SK-N-SH treated with all-trans-retinoic acid at 6 μM for 48 hours (cell line): ENCODE data around the gene KRT6B.

Experiments used
- ATAC-seq: fragments of 200-7000 bp; cut with Tn5 transposase; 3 replicates; pipeline ENCODE4 v1.9.1; 2020; ENCODE audit warnings: mild to moderate bottlenecking, moderate library complexity
- ARNTL ChIP-seq: fragments of 450-650 bp; formaldehyde crosslinking; IDR thresholded peaks from 2 replicates; pipeline ENCODE4 v1.5.0; 2020; ENCODE audit warnings: low read depth, mild to moderate bottlenecking, moderate library complexity, borderline replicate concordance
- BACH2 ChIP-seq: fragments of 250-450 bp; sonication (Bioruptor Pico); IDR thresholded peaks from 2 replicates; pipeline ENCODE4 v1.9.0; 2021; ENCODE audit warnings: mild to moderate bottlenecking, borderline replicate concordance
- CSDC2 ChIP-seq: fragments of 250-450 bp; sonication (Bioruptor Pico); IDR thresholded peaks from 2 replicates; pipeline ENCODE4 v1.5.0; 2020; ENCODE audit warnings: mild to moderate bottlenecking, moderate library complexity
- ESRRG ChIP-seq: fragments of 250-450 bp; sonication (Bioruptor Pico); IDR thresholded peaks from 2 replicates; pipeline ENCODE4 v1.6.1; 2021; ENCODE audit warnings: mild to moderate bottlenecking
- GLIS3 ChIP-seq: fragments of 250-450 bp; sonication (Bioruptor Pico); IDR thresholded peaks from 2 replicates; pipeline ENCODE4 v1.5.0; 2020; ENCODE audit warnings: mild to moderate bottlenecking, moderate library complexity
- ISL1 ChIP-seq: fragments of 250-450 bp; sonication (Bioruptor Pico); IDR thresholded peaks from 2 replicates; pipeline ENCODE4 v2.1.2; 2022; ENCODE audit warnings: mild to moderate bottlenecking, moderate library complexity
- PPARA ChIP-seq: fragments of 250-450 bp; sonication (Bioruptor Pico); IDR thresholded peaks from 2 replicates; pipeline ENCODE4 v1.5.0; 2020; ENCODE audit warnings: mild to moderate bottlenecking, borderline replicate concordance
- RARB ChIP-seq: fragments of 250-450 bp; sonication (Bioruptor Pico); IDR thresholded peaks from 2 replicates; pipeline ENCODE4 v1.8.0; 2021; ENCODE audit warnings: mild to moderate bottlenecking, moderate library complexity
- SNAI2 ChIP-seq: fragments of 250-450 bp; sonication (Bioruptor Pico); IDR thresholded peaks from 2 replicates; pipeline ENCODE4 v1.5.0; 2020; ENCODE audit warnings: mild to moderate bottlenecking, moderate library complexity
- TCF4 ChIP-seq: fragments of 250-450 bp; sonication (Bioruptor Pico); IDR thresholded peaks from 2 replicates; pipeline ENCODE4 v1.8.0; 2021; ENCODE audit warnings: mild to moderate bottlenecking, moderate library complexity, borderline replicate concordance
- TOX ChIP-seq: fragments of 250-450 bp; sonication (Bioruptor Pico); IDR thresholded peaks from 2 replicates; pipeline ENCODE4 v1.8.0; 2021; ENCODE audit warnings: mild to moderate bottlenecking, moderate library complexity, borderline replicate concordance
- ZC3H10 ChIP-seq: fragments of 250-450 bp; sonication (Bioruptor Pico); IDR thresholded peaks from 2 replicates; pipeline ENCODE4 v1.5.1; 2021; ENCODE audit warnings: mild to moderate bottlenecking, moderate library complexity
- ZFP3 ChIP-seq: fragments of 250-450 bp; sonication (Bioruptor Pico); IDR thresholded peaks from 2 replicates; pipeline ENCODE4 v1.5.0; 2020; ENCODE audit warnings: mild to moderate bottlenecking, moderate library complexity
- ZFP30 ChIP-seq: fragments of 450-650 bp; formaldehyde crosslinking; IDR thresholded peaks from 2 replicates; pipeline ENCODE4 v1.5.0; 2022; ENCODE audit warnings: mild to moderate bottlenecking, moderate library complexity
- ZNF565 ChIP-seq: fragments of 450-650 bp; formaldehyde crosslinking; conservative IDR thresholded peaks from 2 replicates; pipeline ENCODE4 v1.5.0; 2020; ENCODE audit warnings: low read depth, mild to moderate bottlenecking, moderate library complexity
- ZNF70 ChIP-seq: fragments of 450-650 bp; formaldehyde crosslinking; IDR thresholded peaks from 2 replicates; pipeline ENCODE4 v1.5.0; 2020; ENCODE audit warnings: mild to moderate bottlenecking, moderate library complexity
- ZNF8 ChIP-seq: fragments of 450-650 bp; formaldehyde crosslinking; IDR thresholded peaks from 2 replicates; pipeline ENCODE4 v1.5.0; 2020; ENCODE audit warnings: mild to moderate bottlenecking, moderate library complexity
- TF ChIP-seq, protein P1 (sequence below): fragments of 250-450 bp; sonication (Bioruptor Pico); IDR thresholded peaks from 2 replicates; pipeline ENCODE4 v1.8.0; 2020; ENCODE audit warnings: mild to moderate bottlenecking, moderate library complexity, borderline replicate concordance
- TF ChIP-seq, protein P2 (sequence below): fragments of 250-450 bp; sonication (Bioruptor Pico); IDR thresholded peaks from 2 replicates; pipeline ENCODE4 v1.5.0; 2020; ENCODE audit warnings: mild to moderate bottlenecking, moderate library complexity
- TF ChIP-seq, protein P3 (sequence below): fragments of 250-450 bp; sonication (Bioruptor Pico); IDR thresholded peaks from 2 replicates; pipeline ENCODE4 v1.5.1; 2020; ENCODE audit warnings: low read depth, mild to moderate bottlenecking, moderate library complexity

The KRT6B gene

GRCh38 chr12:52440821-52441319 lies 11.1 kb downstream of the KRT6B start:
- no peak for ATAC-seq
- TF ChIP-seq CSDC2 (CRISPR knock-in tag) (no peak), SNAI2 (no peak), ZC3H10 (no peak), ARNTL (CRISPR knock-in tag) (no peak), GLIS3 (CRISPR knock-in tag) (no peak), ESRRG (CRISPR knock-in tag) (no peak), TCF4 (CRISPR knock-in tag) (no peak), BACH2 (no peak), ZNF8 (CRISPR knock-in tag) (no peak), TOX (CRISPR knock-in tag) (no peak), RARB (CRISPR knock-in tag) (no peak), ZNF70 (CRISPR knock-in tag) (no peak), ISL1 (CRISPR knock-in tag) (no peak), PPARA (CRISPR knock-in tag) (no peak), ZFP30 (CRISPR knock-in tag) (no peak)
- TF ChIP-seq, protein P1, sequence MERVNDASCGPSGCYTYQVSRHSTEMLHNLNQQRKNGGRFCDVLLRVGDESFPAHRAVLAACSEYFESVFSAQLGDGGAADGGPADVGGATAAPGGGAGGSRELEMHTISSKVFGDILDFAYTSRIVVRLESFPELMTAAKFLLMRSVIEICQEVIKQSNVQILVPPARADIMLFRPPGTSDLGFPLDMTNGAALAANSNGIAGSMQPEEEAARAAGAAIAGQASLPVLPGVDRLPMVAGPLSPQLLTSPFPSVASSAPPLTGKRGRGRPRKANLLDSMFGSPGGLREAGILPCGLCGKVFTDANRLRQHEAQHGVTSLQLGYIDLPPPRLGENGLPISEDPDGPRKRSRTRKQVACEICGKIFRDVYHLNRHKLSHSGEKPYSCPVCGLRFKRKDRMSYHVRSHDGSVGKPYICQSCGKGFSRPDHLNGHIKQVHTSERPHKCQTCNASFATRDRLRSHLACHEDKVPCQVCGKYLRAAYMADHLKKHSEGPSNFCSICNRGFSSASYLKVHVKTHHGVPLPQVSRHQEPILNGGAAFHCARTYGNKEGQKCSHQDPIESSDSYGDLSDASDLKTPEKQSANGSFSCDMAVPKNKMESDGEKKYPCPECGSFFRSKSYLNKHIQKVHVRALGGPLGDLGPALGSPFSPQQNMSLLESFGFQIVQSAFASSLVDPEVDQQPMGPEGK (CRISPR knock-in tag), result no peak
- TF ChIP-seq, protein P2, sequence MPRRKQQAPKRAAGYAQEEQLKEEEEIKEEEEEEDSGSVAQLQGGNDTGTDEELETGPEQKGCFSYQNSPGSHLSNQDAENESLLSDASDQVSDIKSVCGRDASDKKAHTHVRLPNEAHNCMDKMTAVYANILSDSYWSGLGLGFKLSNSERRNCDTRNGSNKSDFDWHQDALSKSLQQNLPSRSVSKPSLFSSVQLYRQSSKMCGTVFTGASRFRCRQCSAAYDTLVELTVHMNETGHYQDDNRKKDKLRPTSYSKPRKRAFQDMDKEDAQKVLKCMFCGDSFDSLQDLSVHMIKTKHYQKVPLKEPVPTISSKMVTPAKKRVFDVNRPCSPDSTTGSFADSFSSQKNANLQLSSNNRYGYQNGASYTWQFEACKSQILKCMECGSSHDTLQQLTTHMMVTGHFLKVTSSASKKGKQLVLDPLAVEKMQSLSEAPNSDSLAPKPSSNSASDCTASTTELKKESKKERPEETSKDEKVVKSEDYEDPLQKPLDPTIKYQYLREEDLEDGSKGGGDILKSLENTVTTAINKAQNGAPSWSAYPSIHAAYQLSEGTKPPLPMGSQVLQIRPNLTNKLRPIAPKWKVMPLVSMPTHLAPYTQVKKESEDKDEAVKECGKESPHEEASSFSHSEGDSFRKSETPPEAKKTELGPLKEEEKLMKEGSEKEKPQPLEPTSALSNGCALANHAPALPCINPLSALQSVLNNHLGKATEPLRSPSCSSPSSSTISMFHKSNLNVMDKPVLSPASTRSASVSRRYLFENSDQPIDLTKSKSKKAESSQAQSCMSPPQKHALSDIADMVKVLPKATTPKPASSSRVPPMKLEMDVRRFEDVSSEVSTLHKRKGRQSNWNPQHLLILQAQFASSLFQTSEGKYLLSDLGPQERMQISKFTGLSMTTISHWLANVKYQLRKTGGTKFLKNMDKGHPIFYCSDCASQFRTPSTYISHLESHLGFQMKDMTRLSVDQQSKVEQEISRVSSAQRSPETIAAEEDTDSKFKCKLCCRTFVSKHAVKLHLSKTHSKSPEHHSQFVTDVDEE (CRISPR knock-in tag), result no peak
- TF ChIP-seq, protein P3, sequence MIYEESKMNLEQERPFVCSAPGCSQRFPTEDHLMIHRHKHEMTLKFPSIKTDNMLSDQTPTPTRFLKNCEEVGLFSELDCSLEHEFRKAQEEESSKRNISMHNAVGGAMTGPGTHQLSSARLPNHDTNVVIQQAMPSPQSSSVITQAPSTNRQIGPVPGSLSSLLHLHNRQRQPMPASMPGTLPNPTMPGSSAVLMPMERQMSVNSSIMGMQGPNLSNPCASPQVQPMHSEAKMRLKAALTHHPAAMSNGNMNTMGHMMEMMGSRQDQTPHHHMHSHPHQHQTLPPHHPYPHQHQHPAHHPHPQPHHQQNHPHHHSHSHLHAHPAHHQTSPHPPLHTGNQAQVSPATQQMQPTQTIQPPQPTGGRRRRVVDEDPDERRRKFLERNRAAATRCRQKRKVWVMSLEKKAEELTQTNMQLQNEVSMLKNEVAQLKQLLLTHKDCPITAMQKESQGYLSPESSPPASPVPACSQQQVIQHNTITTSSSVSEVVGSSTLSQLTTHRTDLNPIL, result no peak
- TF ChIP-seq, all 23 proteins: peak for 0

GRCh38 chr12:52439845-52440244 lies 12.1 kb downstream of the KRT6B start:
- no peak for ATAC-seq
- TF ChIP-seq PPARA (CRISPR knock-in tag) (no peak), GLIS3 (CRISPR knock-in tag) (no peak), ZNF70 (CRISPR knock-in tag) (no peak), BACH2 (no peak)

GRCh38 chr12:52439420-52439819 lies 12.5 kb downstream of the KRT6B start:
- ATAC-seq, result no peak
- TF ChIP-seq CSDC2 (CRISPR knock-in tag) (no peak), TOX (CRISPR knock-in tag) (no peak), ZNF8 (CRISPR knock-in tag) (no peak), ZNF565 (no peak), ESRRG (CRISPR knock-in tag) (no peak), ISL1 (CRISPR knock-in tag) (no peak), GLIS3 (CRISPR knock-in tag) (no peak), ZFP3 (CRISPR knock-in tag) (no peak), RARB (CRISPR knock-in tag) (no peak), ZFP30 (CRISPR knock-in tag) (no peak)
- TF ChIP-seq, protein P1 (CRISPR knock-in tag), result no peak
